Right lobe of liver (tissue), 6 donors: ENCODE data around the gene SLC29A2. TPM values are rescaled to one million over a fixed set of nuclear protein-coding genes. Genes with fewer than 3 reads are reported as not detected.

Experiments
- ATAC-seq, 4 donors: fragments of 200-7000 bp; cut with Tn5 transposase; one replicate each; pipeline ENCODE4 v1.9.1; 2020; ENCODE audit warnings: mild to moderate bottlenecking in 4 of 4, moderate library complexity in 4 of 4
- DNase-seq, 3 donors: peaks; one replicate each; pipeline ENCODE4 v3.0.0-alpha.2; 2020
- H3K27ac ChIP-seq, 3 donors: fragments of 200-600 bp; one replicate each; pipeline ENCODE4 v1.8.0; 2022
- H3K27me3 ChIP-seq, 2 donors: fragments of 200-600 bp; one replicate each; pipeline ENCODE4 v1.8.0; 2022
- H3K36me3 ChIP-seq, 4 donors: fragments of 200-600 bp; sonication (generic) in 1 of 4; one replicate each; pipeline versions ENCODE4 v1.5.1 to v1.8.0; 2017 to 2022; ENCODE audit warnings: control low read depth in 1 of 4
- H3K4me1 ChIP-seq, 4 donors: fragments of 200-600 bp; sonication (generic) in 1 of 4; one replicate each; pipeline versions ENCODE4 v1.5.1 to v1.8.0; 2017 to 2022; ENCODE audit warnings: control low read depth in 1 of 4
- H3K4me3 ChIP-seq, 3 donors: fragments of 200-600 bp; one replicate each; pipeline ENCODE4 v1.8.0; 2022
- H3K9me3 ChIP-seq, 4 donors: fragments of 200-600 bp; sonication (generic) in 1 of 4; one replicate each; pipeline versions ENCODE4 v1.5.1 to v1.8.0; 2017 to 2022; ENCODE audit warnings: control low read depth in 1 of 4
- POLR2A ChIP-seq: fragments of 450-650 bp; IDR thresholded peaks from one replicate; pipeline ENCODE4 v1.6.1; 2017; ENCODE audit warnings: antibody characterized with exemption, mild to moderate bottlenecking
- WGBS: methylation state at CpG from one replicate; pipeline ENCODE4 v1.1.6; 2018; ENCODE audit warnings: low coverage, low lambda C conversion rate; ENCODE audit not compliant: insufficient coverage; ENCODE audit errors: missing lambda C conversion rate; 5-methylcytosine and 5-hydroxymethylcytosine counted together
- intact Hi-C, 2 donors: fragments of 100-400 bp; cut with DNase I; formaldehyde crosslinking; loops; one replicate each; pipeline versions ENCODE4 v1.11.2 to v1.14.1; 2022
- total RNA-seq, 6 experiments: library from RNA; depleted of rRNA in 2 of 6; stranded (reverse); fragments of >200 nt in 2 of 6; fragmentation: NEBNext Ultra II Directional in 3 of 6; extraction: Animal tissue kit (Norgen Biotek cat#: 25700) in 3 of 6; gene quantifications; one replicate each; pipeline versions ENCODE4 v1.1.0 to v1.2.4, GENCODE V29; 2016 to 2023
- TF ChIP-seq, protein P1 (sequence below), 4 donors: fragments of 200-600 bp in 3 of 4; fragments of 450-650 bp in 1 of 4; IDR thresholded peaks; one replicate each; pipeline versions ENCODE4 v1.5.1 to v1.8.0; 2016 to 2022; ENCODE audit warnings: antibody characterized with exemption in 4 of 4, mild to moderate bottlenecking in 2 of 4
- donor health status: DM: no; HTN: yes; CAD: no.
- donor health status: DM: no; HTN: no; CAD: no.
- donor health status: DM: no; HTN: no; CAD: no.
- donor health status: DM: no; HTN: yes; CAD: no.
- donor health status: DM: no; HTN: yes; CAD: no.

The SLC29A2 gene
- total RNA-seq, 6 experiments from 2014 or later, result 0.35 to 2.2 (median 1.1) TPM

DNA sequence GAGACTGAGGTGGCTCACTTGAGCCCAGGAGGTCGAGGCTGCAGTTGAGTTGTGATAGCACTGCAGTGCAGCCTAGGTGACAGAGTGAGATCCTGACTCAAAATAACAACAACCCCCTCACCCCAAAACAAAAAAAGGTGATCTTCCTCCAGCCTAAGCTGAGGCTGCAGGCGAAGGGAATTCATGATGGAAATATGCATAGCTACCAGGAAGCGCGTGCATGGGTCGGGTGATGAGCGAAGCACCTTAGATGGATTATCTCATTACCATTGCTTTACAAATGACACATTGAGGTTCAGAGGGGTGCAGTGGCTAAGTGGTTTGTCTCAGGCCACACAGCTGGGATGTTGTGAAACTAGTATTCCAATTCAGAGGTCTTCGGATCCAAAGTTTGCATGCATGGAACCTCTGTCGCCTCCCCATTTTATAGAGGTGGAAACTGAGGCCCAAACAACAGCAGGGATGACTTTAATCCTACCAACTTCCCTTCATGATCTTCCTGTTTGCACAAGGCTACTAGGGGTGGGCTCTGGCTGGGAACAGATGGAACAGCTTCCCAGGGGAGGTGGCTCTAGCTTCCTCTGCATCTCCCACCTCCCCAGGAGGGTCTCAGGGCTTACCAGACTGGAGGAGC is 4.6 kb downstream of the SLC29A2 start:
- intact Hi-C loops, result no loop called here
- Histone ChIP-seq H3K36me3 (no peaks in the 10 kb centered on the region), H3K4me1 (no peaks in the 10 kb centered on the region), H3K27me3 (no peaks in the 10 kb centered on the region), H3K9me3 (no peaks in the 10 kb centered on the region), H3K4me3 (no peak overlapping the region), H3K27ac (no peak overlapping the region)
- DNase-seq (no peak), ATAC-seq (no peak)
- no peak for TF ChIP-seq POLR2A
- TF ChIP-seq, protein P1, sequence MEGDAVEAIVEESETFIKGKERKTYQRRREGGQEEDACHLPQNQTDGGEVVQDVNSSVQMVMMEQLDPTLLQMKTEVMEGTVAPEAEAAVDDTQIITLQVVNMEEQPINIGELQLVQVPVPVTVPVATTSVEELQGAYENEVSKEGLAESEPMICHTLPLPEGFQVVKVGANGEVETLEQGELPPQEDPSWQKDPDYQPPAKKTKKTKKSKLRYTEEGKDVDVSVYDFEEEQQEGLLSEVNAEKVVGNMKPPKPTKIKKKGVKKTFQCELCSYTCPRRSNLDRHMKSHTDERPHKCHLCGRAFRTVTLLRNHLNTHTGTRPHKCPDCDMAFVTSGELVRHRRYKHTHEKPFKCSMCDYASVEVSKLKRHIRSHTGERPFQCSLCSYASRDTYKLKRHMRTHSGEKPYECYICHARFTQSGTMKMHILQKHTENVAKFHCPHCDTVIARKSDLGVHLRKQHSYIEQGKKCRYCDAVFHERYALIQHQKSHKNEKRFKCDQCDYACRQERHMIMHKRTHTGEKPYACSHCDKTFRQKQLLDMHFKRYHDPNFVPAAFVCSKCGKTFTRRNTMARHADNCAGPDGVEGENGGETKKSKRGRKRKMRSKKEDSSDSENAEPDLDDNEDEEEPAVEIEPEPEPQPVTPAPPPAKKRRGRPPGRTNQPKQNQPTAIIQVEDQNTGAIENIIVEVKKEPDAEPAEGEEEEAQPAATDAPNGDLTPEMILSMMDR (IDR thresholded peaks at IDR 0.05), result no peak
- WGBS, result 100% methylated on average over 3 of the region's 8 CpGs

DNA sequence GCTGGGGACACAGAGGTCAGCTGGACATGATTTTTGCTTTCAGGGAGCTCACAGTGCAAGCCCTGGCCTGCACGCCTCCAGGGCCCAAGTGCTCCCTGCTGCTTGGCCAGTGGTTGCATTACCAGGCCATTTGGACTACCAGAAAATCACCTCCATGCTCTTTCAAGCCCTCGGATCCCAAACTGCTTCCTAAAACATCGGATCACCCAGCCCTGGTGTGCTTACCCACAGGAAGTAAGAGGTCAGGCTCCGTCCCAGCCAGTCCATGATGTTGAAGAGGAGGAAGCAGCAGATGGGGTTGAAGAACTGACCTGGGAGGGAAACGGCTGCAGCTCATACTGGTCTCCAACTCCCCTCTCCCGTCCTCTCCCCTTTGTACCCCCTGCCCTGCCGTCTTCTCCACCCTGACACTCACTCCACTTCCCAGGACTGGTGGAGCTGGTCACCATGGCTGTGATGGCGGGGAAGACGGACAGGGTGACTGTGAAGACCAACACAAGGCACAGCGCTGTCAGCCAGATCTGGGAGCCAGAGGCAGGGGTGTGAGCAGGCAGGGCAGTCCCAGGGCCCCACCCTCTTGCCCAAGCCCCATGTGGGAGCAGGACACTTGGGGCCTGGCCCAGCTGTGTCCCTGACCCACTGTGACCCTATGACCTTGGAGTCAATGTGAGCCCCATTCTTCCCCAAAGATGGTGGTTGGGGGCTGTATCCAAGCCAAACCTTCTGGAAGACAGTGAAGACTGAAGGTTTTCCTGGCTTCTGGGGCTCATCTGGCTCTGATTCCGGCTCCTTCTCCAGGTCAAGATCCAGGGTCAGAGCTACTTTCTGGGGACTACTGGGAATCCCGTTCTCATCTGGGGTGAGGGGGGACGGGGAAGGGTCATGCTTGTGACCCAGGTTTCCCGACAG is 5.6 kb downstream of the SLC29A2 start:
- Histone ChIP-seq H3K9me3 (no peaks in the 10 kb centered on the region), H3K4me1 (no peaks in the 10 kb centered on the region), H3K36me3 (no peaks in the 10 kb centered on the region), H3K4me3 (no peak overlapping the region), H3K27ac (no peak overlapping the region), H3K27me3 (no peaks in the 10 kb centered on the region)
- ATAC-seq (peak in 2 of 4 donors; percentile 4 to 7), DNase-seq (no peak)
- TF ChIP-seq POLR2A, result no peak
- TF ChIP-seq, protein P1 (IDR thresholded peaks at IDR 0.05), result no peak
- 77% methylated on average over 3 of the region's 14 CpGs for WGBS
- intact Hi-C loops, result no loop called here

DNA sequence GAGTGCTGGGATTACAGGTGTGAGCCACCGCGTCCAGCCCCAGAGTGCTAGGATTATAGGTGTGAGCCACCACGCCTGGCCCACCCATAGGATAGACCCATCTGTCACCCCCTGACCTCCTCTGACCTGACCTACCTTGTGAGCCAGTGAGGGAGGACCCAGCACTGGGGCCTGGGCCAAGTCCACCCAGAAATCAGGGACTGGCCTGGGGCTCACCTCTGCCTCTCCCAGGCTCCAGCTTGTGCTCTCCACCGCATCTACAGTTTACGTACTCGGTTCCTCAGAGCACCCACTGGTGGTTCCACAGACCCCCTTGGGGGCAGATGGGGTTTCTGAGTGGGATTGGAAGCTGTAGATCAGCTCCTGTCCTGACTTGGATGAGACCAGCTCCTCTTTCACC is 6.4 kb downstream of the SLC29A2 start:
- no peaks in the 10 kb centered on the region for H3K27me3 ChIP-seq
- H3K27ac ChIP-seq, result no peak overlapping the region
- H3K9me3 ChIP-seq, result no peaks in the 10 kb centered on the region
- no peaks in the 10 kb centered on the region for H3K4me1 ChIP-seq
- intact Hi-C loops, result no loop called here
- DNase-seq (peak in 1 of 3 donors; percentile 36), ATAC-seq (no peak)
- H3K36me3 ChIP-seq, result no peaks in the 10 kb centered on the region
- H3K4me3 ChIP-seq, result no peak overlapping the region
- WGBS, result 100% methylated on average over 4 of the region's 6 CpGs
- TF ChIP-seq, protein P1 (IDR thresholded peaks at IDR 0.05), result no peak
- no peak for TF ChIP-seq POLR2A

DNA sequence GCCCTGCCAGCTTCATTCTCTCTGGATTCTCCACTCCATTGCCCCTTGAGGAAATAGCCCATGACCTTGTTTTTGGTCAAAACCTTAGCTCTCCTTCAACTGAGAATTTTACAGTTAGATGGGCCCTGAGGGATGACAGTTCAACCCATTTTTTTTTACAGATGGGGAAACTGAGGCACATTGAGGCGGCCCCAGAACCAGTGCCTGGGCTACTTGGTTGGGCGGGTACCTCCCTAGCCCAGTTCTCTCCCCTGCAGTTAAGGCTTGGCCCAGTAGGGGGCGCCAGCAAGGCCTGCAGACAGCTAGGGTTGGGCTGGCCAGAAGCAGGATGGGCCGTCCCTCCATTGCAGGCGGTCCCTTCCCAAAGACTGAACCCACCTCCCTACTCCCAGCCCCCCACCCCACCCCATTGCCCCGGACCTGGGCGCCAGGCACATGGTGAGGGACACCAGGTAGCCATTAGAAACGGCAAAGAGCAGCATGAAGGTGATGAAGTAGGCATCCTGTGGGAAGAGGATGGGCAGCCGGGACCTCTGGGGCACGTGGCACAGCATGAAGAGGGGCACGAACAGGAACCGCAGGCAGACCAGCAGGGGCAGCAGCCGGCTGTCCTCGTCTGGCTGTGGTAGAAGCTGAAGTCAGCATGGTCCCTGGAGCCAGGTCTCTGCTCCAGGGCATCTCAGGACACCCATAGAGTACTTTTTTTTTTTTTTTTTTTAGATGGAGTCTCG is 7.6 kb downstream of the SLC29A2 start:
- DNase-seq, result peak in 1 of 3 donors; percentile 54
- no peaks in the 10 kb centered on the region for H3K9me3 ChIP-seq
- WGBS, result 45% methylated on average over 4 of the region's 15 CpGs

More for the DNA sequence above, 7.6 kb downstream of the SLC29A2 start:
- Histone ChIP-seq H3K4me3 (no peak overlapping the region), H3K36me3 (no peaks in the 10 kb centered on the region), H3K4me1 (no peaks in the 10 kb centered on the region), H3K27ac (no peak overlapping the region), H3K27me3 (no peaks in the 10 kb centered on the region)
- TF ChIP-seq, protein P1 (IDR thresholded peaks at IDR 0.05), result peak; percentile 37 to 68 (median 48)
- no peak for TF ChIP-seq POLR2A
- intact Hi-C loops, result no loop called here
- peak in 3 of 4 donors; percentile 30 to 46 (median 34) for ATAC-seq
